Endothelial cell of hepatic sinusoid (primary cell): ENCODE results near the gene ARHGAP31.
"Not testable (repeated sequence)": the region's sequence is repeated elsewhere in the genome, so short reads cannot be mapped to it uniquely, and the experiment has no call there.

Source experiments
- in situ Hi-C: cut with HindIII; loops from 2 replicates; pipeline ENCODE4 v1.10.0; 2017; ENCODE audit warnings: low sequenced_read_pairs

The ARHGAP31 gene

GRCh38 chr3:119293871-119294695 is at the start of gene ARHGAP31:
Gene ARHGAP31, plus strand, starts transcription at chr3:119294383. Its CDS starts 522 bp downstream, at chr3:119294905.
- in situ Hi-C loops: no loop called here

GRCh38 chr3:119245778-119246177 is 48.4 kb upstream of the ARHGAP31 start:
- in situ Hi-C loops: no loop called here

GRCh38 chr3:119255214-119255613 is 39.0 kb upstream of the ARHGAP31 start:
- in situ Hi-C loops: no loop called here

- in situ Hi-C loops: no loop called here
These were observed 37.1 kb upstream of the ARHGAP31 start for GRCh38 chr3:119257111-119257510.

GRCh38 chr3:119257654-119258410 is 36.4 kb upstream of the ARHGAP31 start:
- in situ Hi-C loops: no loop called here

GRCh38 chr3:119258915-119259314 is 35.3 kb upstream of the ARHGAP31 start:
- in situ Hi-C loops: no loop called here

- in situ Hi-C loops: loop anchor here (5.0 kb wide), 1 partner anchor 52 kb away; no protein-coding TSS in a partner anchor
These were observed 34.4 kb upstream of the ARHGAP31 start for GRCh38 chr3:119259821-119260220.

GRCh38 chr3:119261055-119261454 is 33.1 kb upstream of the ARHGAP31 start:
- in situ Hi-C loops: loop anchor here (5.0 kb wide), 1 partner anchor 51 kb away; no protein-coding TSS in a partner anchor

GRCh38 chr3:119270212-119270611 is 24.0 kb upstream of the ARHGAP31 start:
- in situ Hi-C loops: not testable (repeated sequence)

- in situ Hi-C loops: no loop called here
These were observed 17.5 kb upstream of the ARHGAP31 start for GRCh38 chr3:119276680-119277079.

GRCh38 chr3:119279101-119279554 is 15.1 kb upstream of the ARHGAP31 start:
- in situ Hi-C loops: no loop called here

- in situ Hi-C loops: no loop called here
These were observed 14.5 kb upstream of the ARHGAP31 start for GRCh38 chr3:119279584-119280243.

- in situ Hi-C loops: no loop called here
These were observed 5.3 kb upstream of the ARHGAP31 start for GRCh38 chr3:119288669-119289403.

- in situ Hi-C loops: no loop called here
These were observed 4.8 kb upstream of the ARHGAP31 start for GRCh38 chr3:119289404-119289770.

- in situ Hi-C loops: no loop called here
These were observed 3.6 kb upstream of the ARHGAP31 start for GRCh38 chr3:119290613-119291012.

- in situ Hi-C loops: no loop called here
These were observed 3.0 kb upstream of the ARHGAP31 start for GRCh38 chr3:119291062-119291700.

GRCh38 chr3:119292666-119293065 is 1.5 kb upstream of the ARHGAP31 start:
- in situ Hi-C loops: no loop called here

GRCh38 chr3:119293105-119293870 is 895 bp upstream of the ARHGAP31 start:
- in situ Hi-C loops: no loop called here
